Osteocyte (in vitro differentiated cells): ENCODE data around the gene CKM. TPM values are rescaled to one million over a fixed set of nuclear protein-coding genes. Genes with fewer than 3 reads are reported as not detected.
"Not testable (repeated sequence)": the region's sequence is repeated elsewhere in the genome, so short reads cannot be mapped to it uniquely, and the experiment has no call there.

Experiments used
- DNase-seq: peaks from one replicate; pipeline ENCODE4 v3.0.0; 2021; ENCODE audit warnings: mixed read lengths; ENCODE audit not compliant: unreplicated experiment; ENCODE audit errors: extremely low spot score
- H3K27ac Mint-ChIP-seq: one replicate; pipeline ENCODE4 v1.8.0; 2021; ENCODE audit warnings: mild to moderate bottlenecking, mixed read lengths; ENCODE audit not compliant: unreplicated experiment
- H3K27me3 Mint-ChIP-seq: one replicate; pipeline ENCODE4 v1.8.0; 2021; ENCODE audit warnings: mixed read lengths; ENCODE audit not compliant: unreplicated experiment
- H3K36me3 Mint-ChIP-seq: one replicate; pipeline ENCODE4 v1.8.0; 2021; ENCODE audit warnings: mixed read lengths; ENCODE audit not compliant: unreplicated experiment
- H3K4me1 Mint-ChIP-seq: one replicate; pipeline ENCODE4 v1.8.0; 2021; ENCODE audit warnings: mixed read lengths; ENCODE audit not compliant: unreplicated experiment
- H3K4me3 Mint-ChIP-seq: one replicate; pipeline ENCODE4 v1.8.0; 2021; ENCODE audit warnings: mild to moderate bottlenecking, moderate library complexity, mixed read lengths; ENCODE audit not compliant: unreplicated experiment
- H3K9me3 Mint-ChIP-seq: one replicate; pipeline ENCODE4 v1.8.0; 2021; ENCODE audit warnings: mixed read lengths; ENCODE audit not compliant: unreplicated experiment
- total RNA-seq: library from RNA; stranded (reverse); gene quantifications from 2 replicates; pipeline ENCODE4 v1.2.1, GENCODE V29; 2021
- TF ChIP-seq, protein P1 (sequence below): fragments of 200-600 bp; sonication (generic); IDR thresholded peaks from 2 replicates; pipeline ENCODE4 v1.5.0; 2021; ENCODE audit warnings: antibody characterized with exemption, mild to moderate bottlenecking, moderate library complexity

CKM gene
- total RNA-seq, 1 donor from 2014 or later: not detected

DNA sequence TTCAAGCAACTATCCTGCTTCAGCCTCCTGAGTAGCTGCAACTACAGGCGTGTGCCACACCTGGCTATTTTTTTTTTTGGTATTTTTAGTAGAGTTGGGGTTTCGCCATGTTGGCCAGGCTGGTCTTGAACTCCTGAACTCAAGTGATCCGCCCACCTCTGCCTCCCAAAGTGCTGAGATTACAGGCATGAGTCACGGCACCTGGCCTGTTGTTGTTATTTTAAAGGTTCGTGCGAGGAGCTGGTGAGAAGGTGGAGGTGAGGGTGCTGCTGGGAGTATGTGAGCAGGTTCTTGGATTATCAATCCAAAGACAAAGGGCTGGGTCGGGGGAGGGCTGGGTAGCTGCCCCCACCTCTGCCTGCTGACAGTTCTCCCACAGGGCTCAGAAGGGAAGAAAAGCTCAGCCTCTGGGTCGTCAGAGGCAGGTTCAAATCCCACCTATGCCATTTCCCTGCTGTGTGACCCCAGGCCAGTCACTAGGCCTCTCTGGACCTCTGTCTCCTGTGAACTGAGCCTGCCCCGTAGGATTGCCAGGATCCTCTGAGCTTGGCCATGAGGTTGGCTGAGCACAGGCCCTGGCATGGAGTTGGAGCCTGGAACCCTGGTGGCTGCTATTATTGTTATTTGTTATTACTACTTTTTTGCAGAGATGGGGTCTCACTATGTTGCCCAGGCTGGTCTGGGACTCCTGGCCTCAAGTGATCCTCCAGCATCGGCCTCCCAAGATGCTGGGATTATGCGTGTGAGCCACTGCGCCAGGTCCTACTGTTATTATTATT, 1.5 kb downstream of the CKM start:
- TF ChIP-seq, protein P1, sequence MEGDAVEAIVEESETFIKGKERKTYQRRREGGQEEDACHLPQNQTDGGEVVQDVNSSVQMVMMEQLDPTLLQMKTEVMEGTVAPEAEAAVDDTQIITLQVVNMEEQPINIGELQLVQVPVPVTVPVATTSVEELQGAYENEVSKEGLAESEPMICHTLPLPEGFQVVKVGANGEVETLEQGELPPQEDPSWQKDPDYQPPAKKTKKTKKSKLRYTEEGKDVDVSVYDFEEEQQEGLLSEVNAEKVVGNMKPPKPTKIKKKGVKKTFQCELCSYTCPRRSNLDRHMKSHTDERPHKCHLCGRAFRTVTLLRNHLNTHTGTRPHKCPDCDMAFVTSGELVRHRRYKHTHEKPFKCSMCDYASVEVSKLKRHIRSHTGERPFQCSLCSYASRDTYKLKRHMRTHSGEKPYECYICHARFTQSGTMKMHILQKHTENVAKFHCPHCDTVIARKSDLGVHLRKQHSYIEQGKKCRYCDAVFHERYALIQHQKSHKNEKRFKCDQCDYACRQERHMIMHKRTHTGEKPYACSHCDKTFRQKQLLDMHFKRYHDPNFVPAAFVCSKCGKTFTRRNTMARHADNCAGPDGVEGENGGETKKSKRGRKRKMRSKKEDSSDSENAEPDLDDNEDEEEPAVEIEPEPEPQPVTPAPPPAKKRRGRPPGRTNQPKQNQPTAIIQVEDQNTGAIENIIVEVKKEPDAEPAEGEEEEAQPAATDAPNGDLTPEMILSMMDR: no peak
- H3K36me3 Mint-ChIP-seq: no peaks in the 10 kb centered on the region

DNA sequence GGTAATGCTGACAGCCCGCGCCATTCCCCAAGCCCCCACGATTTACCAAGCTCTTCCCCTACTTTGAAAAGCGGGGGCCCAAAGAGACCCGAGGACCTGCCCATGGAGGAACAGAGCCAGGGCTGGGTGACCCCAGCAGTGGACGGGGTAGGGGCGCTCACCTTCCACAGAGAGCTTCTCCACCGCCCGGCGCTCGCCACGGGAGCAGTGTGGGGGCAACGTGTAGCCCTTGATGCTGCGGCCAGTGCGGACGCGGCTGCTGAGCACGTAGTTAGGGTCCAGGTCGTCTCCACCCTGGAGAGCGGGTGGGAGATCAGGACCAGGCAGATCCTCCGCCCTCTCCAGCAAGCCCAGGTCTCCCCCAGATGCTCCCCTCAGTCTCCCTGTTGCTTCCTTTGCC, 7.4 kb downstream of the CKM start:
- H3K27me3 Mint-ChIP-seq: peaks cover 28% of the 10 kb centered on the region
- DNase-seq: no peak
- H3K4me3 Mint-ChIP-seq: no peak overlapping the region
- no peak overlapping the region for H3K27ac Mint-ChIP-seq
- no peaks in the 10 kb centered on the region for H3K4me1 Mint-ChIP-seq
- no peaks in the 10 kb centered on the region for H3K36me3 Mint-ChIP-seq
- no peaks in the 10 kb centered on the region for H3K9me3 Mint-ChIP-seq
- TF ChIP-seq, protein P1: no peak

More for the DNA sequence above, 1.5 kb downstream of the CKM start:
- no peaks in the 10 kb centered on the region for H3K9me3 Mint-ChIP-seq
- no peak overlapping the region for H3K4me3 Mint-ChIP-seq
- H3K4me1 Mint-ChIP-seq: peaks cover 11% of the 10 kb centered on the region
- H3K27ac Mint-ChIP-seq: no peak overlapping the region
- DNase-seq: no peak
- peaks cover 15% of the 10 kb centered on the region for H3K27me3 Mint-ChIP-seq

DNA sequence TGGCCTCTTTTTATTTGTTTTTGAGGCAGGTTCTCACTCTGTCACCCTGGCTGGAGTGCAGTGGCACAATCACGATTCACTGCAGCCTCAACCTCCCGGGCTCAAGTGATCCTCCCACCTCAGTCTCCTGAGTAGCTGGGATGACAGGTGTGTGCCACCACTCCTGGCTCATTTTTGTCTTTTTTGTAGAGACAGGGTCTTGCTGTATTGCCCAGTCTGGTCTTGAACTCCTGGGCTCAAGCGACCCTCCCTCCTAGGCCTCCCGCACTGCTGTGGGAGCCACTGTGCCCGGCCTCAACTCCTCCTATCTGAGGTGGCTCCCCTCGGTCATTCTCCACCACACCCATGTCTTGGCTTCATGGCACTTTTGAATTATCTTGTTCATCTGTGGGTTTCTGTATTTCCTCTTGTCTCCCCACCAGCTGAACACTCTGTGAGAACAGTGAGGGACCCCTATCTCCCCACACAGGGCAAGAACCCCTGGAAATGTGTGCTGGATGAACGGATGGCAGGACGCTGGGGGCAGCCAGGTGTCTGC, 7.9 kb downstream of the CKM start:
- H3K4me3 Mint-ChIP-seq: no peak overlapping the region
- H3K4me1 Mint-ChIP-seq: no peaks in the 10 kb centered on the region
- H3K36me3 Mint-ChIP-seq: no peaks in the 10 kb centered on the region
- H3K27me3 Mint-ChIP-seq: peaks cover 28% of the 10 kb centered on the region
- no peak for DNase-seq
- no peak overlapping the region for H3K27ac Mint-ChIP-seq
- TF ChIP-seq, protein P1: no peak
- no peaks in the 10 kb centered on the region for H3K9me3 Mint-ChIP-seq

DNA sequence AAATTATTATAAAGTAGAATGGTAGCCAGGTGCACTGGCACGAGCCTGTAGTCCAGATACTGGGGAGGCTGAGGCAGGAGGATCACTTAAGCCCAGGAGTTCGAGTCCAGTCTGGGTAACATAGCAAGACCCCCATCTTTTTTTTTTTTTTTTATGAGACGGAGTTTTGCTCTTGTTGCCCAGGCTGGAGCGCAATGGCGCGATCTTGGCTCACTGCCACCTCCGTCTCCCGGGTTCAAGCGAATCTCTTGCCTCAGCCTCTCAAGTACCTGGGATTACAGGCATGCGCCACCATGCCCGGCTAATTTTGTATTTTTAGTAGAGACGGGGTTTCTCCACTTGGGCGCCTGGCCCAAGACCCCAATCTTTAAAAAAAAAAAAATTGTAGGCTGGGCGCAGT, 10.4 kb downstream of the CKM start:
- H3K27ac Mint-ChIP-seq, DNase-seq, H3K36me3 Mint-ChIP-seq, H3K4me3 Mint-ChIP-seq, H3K9me3 Mint-ChIP-seq, H3K4me1 Mint-ChIP-seq: not testable (repeated sequence)
- peaks cover 20% of the 10 kb centered on the region for H3K27me3 Mint-ChIP-seq

DNA sequence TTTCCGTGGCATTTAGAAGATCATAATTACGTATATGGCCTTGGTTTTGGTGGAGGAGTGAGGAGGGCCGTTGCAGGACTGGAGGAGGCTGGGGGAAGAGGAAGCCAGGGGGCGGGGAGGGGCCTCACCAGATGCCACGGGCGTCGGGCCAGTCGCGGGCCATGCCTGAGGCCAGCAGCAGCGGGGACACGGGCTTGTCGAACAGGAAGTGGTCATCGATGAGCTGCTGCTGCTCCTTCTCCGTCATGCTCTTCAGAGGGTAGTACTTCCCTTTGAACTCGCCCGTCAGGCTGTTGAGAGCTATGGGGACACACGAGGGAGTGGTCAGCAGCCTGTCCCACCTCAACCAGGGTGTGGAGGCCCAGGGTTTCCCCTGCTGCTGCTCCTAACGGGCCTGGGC, 11.1 kb downstream of the CKM start:
- H3K27ac Mint-ChIP-seq: no peak overlapping the region
- no peak for DNase-seq
- no peaks in the 10 kb centered on the region for H3K4me1 Mint-ChIP-seq
- TF ChIP-seq, protein P1: no peak
- H3K4me3 Mint-ChIP-seq: no peak overlapping the region
- H3K27me3 Mint-ChIP-seq: peaks cover 16% of the 10 kb centered on the region
- no peaks in the 10 kb centered on the region for H3K9me3 Mint-ChIP-seq
- no peaks in the 10 kb centered on the region for H3K36me3 Mint-ChIP-seq

DNA sequence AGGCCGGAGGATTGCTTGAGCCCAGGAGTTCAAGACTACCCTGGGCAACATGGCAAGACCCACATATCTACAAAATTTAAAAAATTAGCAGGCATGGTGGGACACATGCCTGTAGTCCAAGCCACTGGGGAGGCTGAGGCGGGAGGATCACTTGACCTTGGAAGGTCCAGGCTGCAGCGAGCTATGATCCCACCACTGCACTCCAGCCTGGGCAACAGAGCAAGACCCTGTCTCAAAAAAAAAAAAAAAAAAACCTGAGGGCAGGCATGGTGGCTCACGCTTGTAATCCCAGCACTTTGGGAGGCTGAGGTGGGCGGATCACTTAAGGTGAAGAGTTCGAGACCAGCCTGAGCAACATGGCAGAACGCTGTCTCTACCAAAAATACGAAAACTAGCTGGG, 13.4 kb downstream of the CKM start:
- not testable (repeated sequence) for H3K4me3 Mint-ChIP-seq, H3K27me3 Mint-ChIP-seq, H3K4me1 Mint-ChIP-seq, DNase-seq, H3K27ac Mint-ChIP-seq, H3K9me3 Mint-ChIP-seq, H3K36me3 Mint-ChIP-seq
